ENCODE measurements around the gene PHYHD1. TPM values are rescaled to one million over a fixed set of nuclear protein-coding genes. Genes with fewer than 3 reads are reported as not detected.
"Not testable (repeated sequence)": the region's sequence is repeated elsewhere in the genome, so short reads cannot be mapped to it uniquely, and the experiment has no call there.

PHYHD1 gene
- total and polyA plus RNA-seq, 3 donors from 2014 or later: 10.9 to 18.5 (median 15.1) TPM

DNA sequence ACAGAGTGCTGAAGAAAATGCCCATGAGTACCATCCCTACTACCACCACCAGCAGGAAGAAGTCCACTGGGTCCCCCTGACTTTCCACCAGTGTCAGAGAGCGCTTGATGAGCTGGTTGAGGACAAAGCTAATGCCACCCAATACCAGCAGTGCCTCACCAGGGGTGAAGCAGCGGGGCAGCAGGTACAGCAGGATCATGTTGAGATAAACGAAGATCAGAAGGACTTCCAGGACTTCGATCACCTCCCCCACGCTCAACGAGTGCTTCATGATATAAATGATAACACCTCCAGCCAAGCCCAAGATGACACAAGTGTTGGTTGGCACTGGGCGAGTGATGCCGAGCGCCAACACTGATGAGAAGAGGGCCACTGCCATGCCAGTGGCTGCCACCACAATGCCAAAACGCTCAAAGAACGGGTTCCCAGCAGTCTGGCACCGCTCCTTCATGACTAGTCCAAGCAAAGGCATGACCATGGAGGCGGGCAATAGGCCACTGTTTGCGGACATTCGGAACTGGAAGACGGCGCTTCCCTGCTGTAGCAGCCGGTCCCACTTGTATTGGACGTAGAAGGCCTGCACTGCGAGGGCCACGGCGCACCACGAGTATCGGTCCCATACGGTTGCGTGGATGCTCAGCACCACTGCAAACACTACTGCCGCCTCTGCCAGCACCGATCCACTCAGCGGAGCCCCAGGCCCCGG lies 25.9 kb downstream of the PHYHD1 start:
- intact Hi-C loops (cut with DNase I; ENCODE audit: low total_unique reads): no loop called here
- H3K4me3 ChIP-seq: peak overlapping the region; percentile 72 to 91
- no peaks in the 10 kb centered on the region for H3K27me3 ChIP-seq
- H3K27ac ChIP-seq: peak overlapping the region; percentile 80 to 96
- peaks cover 12% of the 10 kb centered on the region for H3K4me1 ChIP-seq
- no peak for TF ChIP-seq POLR2A (IDR thresholded peaks at IDR 0.05)
- TF ChIP-seq, protein P1, sequence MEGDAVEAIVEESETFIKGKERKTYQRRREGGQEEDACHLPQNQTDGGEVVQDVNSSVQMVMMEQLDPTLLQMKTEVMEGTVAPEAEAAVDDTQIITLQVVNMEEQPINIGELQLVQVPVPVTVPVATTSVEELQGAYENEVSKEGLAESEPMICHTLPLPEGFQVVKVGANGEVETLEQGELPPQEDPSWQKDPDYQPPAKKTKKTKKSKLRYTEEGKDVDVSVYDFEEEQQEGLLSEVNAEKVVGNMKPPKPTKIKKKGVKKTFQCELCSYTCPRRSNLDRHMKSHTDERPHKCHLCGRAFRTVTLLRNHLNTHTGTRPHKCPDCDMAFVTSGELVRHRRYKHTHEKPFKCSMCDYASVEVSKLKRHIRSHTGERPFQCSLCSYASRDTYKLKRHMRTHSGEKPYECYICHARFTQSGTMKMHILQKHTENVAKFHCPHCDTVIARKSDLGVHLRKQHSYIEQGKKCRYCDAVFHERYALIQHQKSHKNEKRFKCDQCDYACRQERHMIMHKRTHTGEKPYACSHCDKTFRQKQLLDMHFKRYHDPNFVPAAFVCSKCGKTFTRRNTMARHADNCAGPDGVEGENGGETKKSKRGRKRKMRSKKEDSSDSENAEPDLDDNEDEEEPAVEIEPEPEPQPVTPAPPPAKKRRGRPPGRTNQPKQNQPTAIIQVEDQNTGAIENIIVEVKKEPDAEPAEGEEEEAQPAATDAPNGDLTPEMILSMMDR (IDR thresholded peaks at IDR 0.05): no peak
- WGBS, 2 donors: 15 to 22% methylated on average over 22 to 30 of the region's 30 CpGs
- DNase-seq: peak; percentile 53
- no peaks in the 10 kb centered on the region for H3K36me3 ChIP-seq (ENCODE audit: low read depth, missing control alignments)
- H3K9me3 ChIP-seq: no peaks in the 10 kb centered on the region

- no peaks in the 10 kb centered on the region for H3K36me3 ChIP-seq (ENCODE audit: low read depth, missing control alignments)
- peak overlapping the region; percentile 72 to 91 for H3K4me3 ChIP-seq
- 1% methylated on average over 20 of the region's 20 CpGs; no CpG with 5 or more reads in 1 of the 2 donors for WGBS, 2 donors
- H3K27ac ChIP-seq: peak overlapping the region; percentile 80 to 96
- DNase-seq: no peak
- peaks cover 12% of the 10 kb centered on the region for H3K4me1 ChIP-seq
- no peaks in the 10 kb centered on the region for H3K27me3 ChIP-seq
- TF ChIP-seq, protein P1 (IDR thresholded peaks at IDR 0.05): no peak
- TF ChIP-seq POLR2A (IDR thresholded peaks at IDR 0.05): no peak
- H3K9me3 ChIP-seq: no peaks in the 10 kb centered on the region
- intact Hi-C loops (cut with DNase I; ENCODE audit: low total_unique reads): no loop called here
Observed at GRCh38 chr9:128947277-128947526, 26.4 kb downstream of the PHYHD1 start.

GRCh38 chr9:128947527-128948301 lies 26.9 kb downstream of the PHYHD1 start, which contains the start of the genes DOLK and NUP188:
DOLK (minus strand) TSS chr9:128947603; CDS start chr9:128947303, 300 bp downstream.
NUP188 (plus strand) TSS chr9:128947699; CDS start chr9:128947720, 21 bp downstream.
- H3K4me3 ChIP-seq: peak within 1 kb of the TSS; percentile 72 to 91
- 0 to 1% methylated on average over 42 to 86 of the region's 86 CpGs for WGBS, 2 donors
- H3K4me1 ChIP-seq: peaks cover 12% of the 10 kb centered on the region
- intact Hi-C loops (cut with DNase I; ENCODE audit: low total_unique reads): no loop called here
- H3K27ac ChIP-seq: peak within 1 kb of the TSS; percentile 80 to 96
- no peaks in the 10 kb centered on the region for H3K36me3 ChIP-seq (ENCODE audit: low read depth, missing control alignments)
- TF ChIP-seq, protein P1 (IDR thresholded peaks at IDR 0.05): no peak
- TF ChIP-seq POLR2A (IDR thresholded peaks at IDR 0.05): peak; percentile 33
- DNase-seq: peak; percentile 97
- no peaks in the 10 kb centered on the region for H3K27me3 ChIP-seq
- H3K9me3 ChIP-seq: no peaks in the 10 kb centered on the region

DNA sequence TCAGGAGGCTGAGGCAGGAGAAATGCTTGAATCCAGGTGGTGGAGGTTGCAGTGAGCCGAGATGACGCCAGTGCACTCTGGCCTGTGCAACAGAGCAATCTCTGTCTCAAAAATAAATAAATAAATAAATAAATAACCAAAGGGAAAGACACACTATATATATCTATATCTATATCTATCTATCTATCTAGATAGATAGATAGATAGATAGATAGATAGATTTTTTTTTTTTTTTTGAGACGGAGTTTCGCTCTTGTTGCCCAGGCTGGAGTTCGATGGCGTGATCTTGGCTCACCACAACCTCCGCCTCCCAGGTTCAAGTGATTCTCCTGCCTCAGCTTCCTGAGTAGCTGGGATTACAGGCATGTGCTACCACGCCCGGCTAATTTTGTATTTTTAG lies 40.6 kb downstream of the PHYHD1 start:
- H3K27me3 ChIP-seq; intact Hi-C loops (cut with DNase I; ENCODE audit: low total_unique reads); DNase-seq; H3K9me3 ChIP-seq; H3K4me3 ChIP-seq; H3K4me1 ChIP-seq; H3K27ac ChIP-seq; H3K36me3 ChIP-seq (ENCODE audit: low read depth, missing control alignments): not testable (repeated sequence)
- WGBS, 2 donors: 91 to 98% methylated on average over 9 of the region's 9 CpGs

- no peaks in the 10 kb centered on the region for H3K36me3 ChIP-seq (ENCODE audit: low read depth, missing control alignments)
- no peak overlapping the region for H3K27ac ChIP-seq
- 94 to 97% methylated on average over 5 of the region's 5 CpGs for WGBS, 2 donors
- no peaks in the 10 kb centered on the region for H3K4me1 ChIP-seq
- DNase-seq: no peak
- no peaks in the 10 kb centered on the region for H3K27me3 ChIP-seq
- H3K4me3 ChIP-seq: no peak overlapping the region
- no peaks in the 10 kb centered on the region for H3K9me3 ChIP-seq
- intact Hi-C loops (cut with DNase I; ENCODE audit: low total_unique reads): no loop called here
- no peak for TF ChIP-seq POLR2A (IDR thresholded peaks at IDR 0.05)
- TF ChIP-seq, protein P1 (IDR thresholded peaks at IDR 0.05): no peak
Observed at GRCh38 chr9:128969491-128969890, 48.7 kb downstream of the PHYHD1 start.
